Posterior vena cava (tissue), 2 donors: Measurements from ENCODE around the gene MAPK1IP1L. TPM values are rescaled to one million over a fixed set of nuclear protein-coding genes. Genes with fewer than 3 reads are reported as not detected.
"Not testable (repeated sequence)": the region's sequence is repeated elsewhere in the genome, so short reads cannot be mapped to it uniquely, and the experiment has no call there.

ENCODE experiments used
- DNase-seq: peaks from one replicate; pipeline ENCODE4 v3.0.0-alpha.2; 2020; ENCODE audit warnings: low spot score
- intact Hi-C, 2 donors: fragments of 100-400 bp; cut with DNase I; formaldehyde crosslinking; loops; one replicate each; pipeline versions ENCODE4 v1.14.1 to v1.14.2; 2022 to 2023
- long read RNA-seq, 2 donors: library from polyadenylated mRNA; unstranded; transcript quantifications; one replicate each; pipeline ENCODE4 v2.0.0, GENCODE V29; 2020 to 2021
- total RNA-seq, 2 donors: library from RNA; stranded (reverse); fragmentation: NEBNext Ultra II Directional; extraction: Animal tissue kit (Norgen Biotek cat#: 25700); gene quantifications; one replicate each; pipeline ENCODE4 v1.2.1, GENCODE V29; 2021
- donor health status: DM: yes; HTN: yes; CAD: no.
- donor health status: DM: yes; HTN: yes; CAD: no.

The MAPK1IP1L gene
- 10 to 100 TPM; 90.2 to 97.5 TPM for total RNA-seq
- long read RNA-seq, donor 1, partial matches to known transcripts, result 13 of 43 reads
- long read RNA-seq, donor 1, other reads (novel, unspliced or antisense), result 30 of 43 reads
- long read RNA-seq, donor 2, partial matches to known transcripts, result 40 of 67 reads
- long read RNA-seq, donor 2, other reads (novel, unspliced or antisense), result 27 of 67 reads

GRCh38 chr14:55051423-55052268, at the start of gene MAPK1IP1L:
Gene MAPK1IP1L (plus strand): TSS chr14:55051647. CDS start chr14:55061684, 10,037 bp downstream.
- DNase-seq, result peak; percentile 98
- intact Hi-C loops, result no loop called here

GRCh38 chr14:55005071-55005470, 46.4 kb upstream of the MAPK1IP1L start:
- DNase-seq, result no peak

GRCh38 chr14:55015006-55015405, 36.4 kb upstream of the MAPK1IP1L start:
- no peak for DNase-seq
- intact Hi-C loops, result no loop called here

More at GRCh38 chr14:55005071-55005470, 46.4 kb upstream of the MAPK1IP1L start:
- intact Hi-C loops, result no loop called here

- intact Hi-C loops, result no loop called here
- no peak for DNase-seq
Observed at GRCh38 chr14:55019968-55020554, 31.4 kb upstream of the MAPK1IP1L start.

- DNase-seq, intact Hi-C loops: not testable (repeated sequence)
Observed at GRCh38 chr14:55024365-55024764, 27.1 kb upstream of the MAPK1IP1L start.

- DNase-seq, result no peak
- intact Hi-C loops, result no loop called here
Observed at GRCh38 chr14:55025948-55026347, 25.5 kb upstream of the MAPK1IP1L start.

- intact Hi-C loops, result no loop called here
- DNase-seq, result no peak
Observed at GRCh38 chr14:55026441-55026792, 25.0 kb upstream of the MAPK1IP1L start.

GRCh38 chr14:55026793-55027561, 24.5 kb upstream of the MAPK1IP1L start, which contains the start of the genes SOCS4 and WDHD1:
Gene SOCS4 (plus strand): TSS chr14:55027236. CDS start chr14:55043042, 15,806 bp downstream.
Gene WDHD1 (minus strand): TSS chr14:55027099. CDS start chr14:55026787, 312 bp downstream.
- intact Hi-C loops, result no loop called here
- DNase-seq, result peak; percentile 99

- DNase-seq, result no peak
- intact Hi-C loops, result no loop called here
Observed at GRCh38 chr14:55028066-55028465, 23.4 kb upstream of the MAPK1IP1L start.

- intact Hi-C loops, result no loop called here
Observed at GRCh38 chr14:55028476-55028875, 23.0 kb upstream of the MAPK1IP1L start.

GRCh38 chr14:55031190-55031589, 20.3 kb upstream of the MAPK1IP1L start:
- intact Hi-C loops, result no loop called here

More at GRCh38 chr14:55028476-55028875, 23.0 kb upstream of the MAPK1IP1L start:
- no peak for DNase-seq

GRCh38 chr14:55037995-55038394, 13.5 kb upstream of the MAPK1IP1L start:
- intact Hi-C loops, DNase-seq: not testable (repeated sequence)

More at GRCh38 chr14:55031190-55031589, 20.3 kb upstream of the MAPK1IP1L start:
- no peak for DNase-seq

- no peak for DNase-seq
- intact Hi-C loops, result no loop called here
Observed at GRCh38 chr14:55038708-55039107, 12.7 kb upstream of the MAPK1IP1L start.

GRCh38 chr14:55043528-55043927, 7.9 kb upstream of the MAPK1IP1L start:
- intact Hi-C loops, result no loop called here
- DNase-seq, result no peak

- intact Hi-C loops, result no loop called here
- no peak for DNase-seq
Observed at GRCh38 chr14:55045087-55045486, 6.4 kb upstream of the MAPK1IP1L start.

- intact Hi-C loops, result no loop called here
- DNase-seq, result no peak
Observed at GRCh38 chr14:55047301-55048053, 4.0 kb upstream of the MAPK1IP1L start.

- intact Hi-C loops, result no loop called here
- no peak for DNase-seq
Observed at GRCh38 chr14:55048900-55049436, 2.5 kb upstream of the MAPK1IP1L start.

GRCh38 chr14:55051165-55051422, 353 bp upstream of the MAPK1IP1L start:
- no peak for DNase-seq
- intact Hi-C loops, result no loop called here
